DMS79 treated with DMSO at 0.1 percent for 48 hours (cell line): ENCODE data around the gene DAZL.
"Not testable (repeated sequence)": the region's sequence is repeated elsewhere in the genome, so short reads cannot be mapped to it uniquely, and the experiment has no call there.

Source experiments
- DNase-seq: peaks from one replicate; lab custom pipeline; 2025; lab: John Stamatoyannopoulos, UW

The DAZL gene, protein sequence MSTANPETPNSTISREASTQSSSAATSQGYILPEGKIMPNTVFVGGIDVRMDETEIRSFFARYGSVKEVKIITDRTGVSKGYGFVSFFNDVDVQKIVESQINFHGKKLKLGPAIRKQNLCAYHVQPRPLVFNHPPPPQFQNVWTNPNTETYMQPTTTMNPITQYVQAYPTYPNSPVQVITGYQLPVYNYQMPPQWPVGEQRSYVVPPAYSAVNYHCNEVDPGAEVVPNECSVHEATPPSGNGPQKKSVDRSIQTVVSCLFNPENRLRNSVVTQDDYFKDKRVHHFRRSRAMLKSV

DNA sequence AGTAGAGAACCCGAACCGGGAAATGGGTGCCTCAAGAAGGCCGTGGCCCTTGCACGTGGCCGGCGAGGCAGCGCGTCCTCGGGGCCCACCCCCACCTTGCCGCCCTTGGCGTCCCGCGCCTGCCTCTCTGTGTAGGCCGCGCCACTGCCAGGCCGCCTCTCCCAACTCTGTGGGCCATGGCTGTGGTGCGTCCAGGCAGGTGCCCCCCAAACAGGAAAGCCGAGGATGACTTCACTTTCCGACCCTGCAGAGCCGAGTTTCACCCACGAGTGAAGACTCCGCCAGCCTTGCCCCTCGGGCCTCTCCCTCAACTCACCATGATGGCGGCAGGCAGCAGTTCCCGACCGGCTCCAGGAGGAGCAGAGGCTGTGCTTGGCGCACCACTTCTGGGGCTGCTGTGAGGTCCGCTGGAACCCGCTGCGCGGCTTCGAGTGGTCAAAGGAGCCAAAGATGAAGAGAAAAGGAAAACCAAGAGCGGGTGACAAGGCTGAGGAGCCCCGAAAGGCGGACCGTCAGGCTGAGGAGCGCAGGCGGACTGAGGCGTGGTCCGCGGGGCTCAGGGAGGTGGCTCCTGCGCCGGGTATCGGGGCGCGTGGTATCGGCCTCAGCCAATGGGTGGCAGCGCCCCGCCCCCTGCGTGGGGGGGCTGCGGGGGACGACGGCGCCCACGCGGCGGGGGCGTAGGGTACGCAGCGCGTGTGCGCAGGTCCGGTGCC lies at the start of gene DAZL:
TSS of gene DAZL (minus strand) at position 537 of the 716 bp plus-strand sequence. CDS start at position 319, 218 bp downstream.
- DNase-seq: no peak

DNA sequence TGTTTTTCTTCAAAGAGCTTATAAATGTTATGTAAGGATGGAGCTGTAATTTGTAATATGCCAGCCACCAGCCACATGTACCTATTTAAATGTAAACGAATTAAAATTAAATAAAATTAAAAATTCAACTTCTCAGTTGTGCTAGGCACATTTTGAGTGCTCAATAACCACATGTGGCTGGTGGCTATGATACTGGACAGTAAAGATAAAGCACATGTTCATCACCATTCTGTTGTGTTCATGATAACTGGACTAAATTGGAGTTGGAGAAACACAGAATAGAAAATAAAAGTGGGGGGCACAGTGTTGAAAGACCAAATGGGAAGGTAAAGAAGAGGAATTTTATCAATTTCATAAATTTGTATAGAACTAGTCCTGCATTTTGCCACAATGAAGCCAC lies 49.8 kb upstream of the DAZL start:
- no peak for DNase-seq

DNA sequence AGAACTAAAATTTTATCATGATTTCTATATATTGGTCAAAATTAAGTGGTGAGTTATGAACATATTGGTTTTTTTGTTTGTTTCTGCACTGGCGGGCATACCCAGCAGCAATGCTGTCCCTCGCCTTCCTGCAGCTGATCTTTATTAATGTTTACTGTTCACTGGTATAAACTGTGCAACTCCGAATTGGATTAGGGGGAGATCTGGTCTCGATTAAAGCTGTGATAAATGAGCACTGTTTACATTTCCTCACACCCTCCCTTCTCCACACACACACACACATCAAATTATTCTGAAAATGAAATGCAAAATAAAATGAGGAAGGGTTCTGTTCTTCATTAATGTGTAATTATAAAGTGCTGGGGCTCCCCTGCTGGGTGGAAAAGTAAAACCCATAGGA lies 48.5 kb upstream of the DAZL start:
- DNase-seq: no peak

GRCh38 chr3:16647668-16648067 lies 42.4 kb upstream of the DAZL start:
- no peak for DNase-seq

DNA sequence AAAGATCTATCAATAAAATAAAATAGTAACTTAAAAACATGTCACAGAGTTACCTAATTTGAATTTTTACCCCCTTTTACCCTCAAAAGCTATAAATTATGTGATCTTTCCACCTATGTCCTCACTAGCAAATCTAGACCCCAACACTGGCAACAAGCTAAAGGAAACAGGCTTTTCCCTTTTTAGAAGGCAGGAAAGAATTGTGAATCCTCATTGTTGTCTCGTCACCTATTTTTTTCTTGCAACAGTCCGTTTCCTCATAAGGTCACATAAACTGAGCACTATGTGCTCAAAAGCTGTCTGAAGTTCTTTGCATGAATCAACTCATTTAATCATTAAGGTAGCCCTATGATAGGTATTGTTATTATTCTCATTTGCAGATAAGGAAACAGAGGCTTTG lies 34.6 kb upstream of the DAZL start:
- DNase-seq: no peak

DNA sequence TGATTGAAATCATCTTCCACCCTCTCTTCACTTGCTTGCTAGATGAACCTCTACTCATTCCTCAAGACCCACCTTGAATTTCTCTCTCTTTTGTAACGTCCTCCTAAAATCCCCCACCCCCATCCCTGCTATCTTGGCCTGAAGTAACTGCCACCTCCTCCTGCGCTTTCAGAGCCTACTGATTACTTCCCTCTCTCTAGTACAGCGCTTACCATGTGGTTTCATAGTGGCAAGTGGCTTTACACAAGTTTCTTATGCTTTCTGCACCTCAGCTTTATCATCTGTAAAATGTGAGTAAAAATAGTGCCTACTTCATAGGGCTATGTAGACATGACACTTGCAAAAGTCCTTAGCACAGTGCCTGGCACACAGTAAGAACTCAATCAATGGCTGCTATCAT lies 28.7 kb upstream of the DAZL start:
- DNase-seq: no peak

- DNase-seq: no peak
Measured at GRCh38 chr3:16632395-16632794, 27.2 kb upstream of the DAZL start.

- no peak for DNase-seq
Measured at GRCh38 chr3:16618721-16619120, 13.5 kb upstream of the DAZL start.

DNA sequence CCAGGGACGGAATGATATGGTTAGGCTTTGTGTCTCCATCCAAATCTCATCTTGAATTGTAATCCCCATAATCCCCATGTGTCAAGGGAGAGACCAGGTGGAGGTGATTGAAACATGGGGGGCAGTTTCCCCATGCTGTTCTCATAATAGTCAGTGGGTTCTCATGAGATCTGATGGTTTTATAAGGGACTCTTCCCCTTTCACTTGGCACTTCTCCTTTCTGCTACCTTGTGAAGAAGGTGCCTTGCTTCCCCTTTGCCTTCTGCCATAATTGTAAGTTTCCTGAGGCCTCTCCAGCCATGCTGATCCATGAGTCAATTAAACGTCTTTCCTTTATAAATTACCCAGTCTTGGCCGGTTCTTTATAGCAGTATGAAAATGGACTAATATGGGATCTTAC lies 11.9 kb upstream of the DAZL start:
- DNase-seq: not testable (repeated sequence)

DNA sequence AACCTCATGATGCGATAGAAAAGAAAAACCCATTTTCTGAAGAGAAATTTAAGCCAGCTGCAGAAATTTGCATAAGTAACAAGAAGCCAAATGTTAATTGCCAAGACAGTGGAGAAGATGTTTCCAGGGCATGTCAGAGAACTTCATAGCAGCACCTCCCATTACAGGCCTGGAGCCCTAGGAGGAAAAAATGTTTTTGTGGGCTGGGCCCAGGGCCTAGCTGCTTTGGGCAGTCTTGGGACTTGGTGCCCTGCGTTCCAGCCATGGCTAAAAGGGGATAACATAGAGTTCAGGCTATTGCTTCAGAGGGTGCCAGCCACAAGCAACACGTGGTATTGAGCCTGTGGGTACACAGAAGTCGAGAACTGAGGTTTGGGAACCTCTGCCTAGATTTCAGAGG lies 10.9 kb upstream of the DAZL start:
- DNase-seq: no peak

DNA sequence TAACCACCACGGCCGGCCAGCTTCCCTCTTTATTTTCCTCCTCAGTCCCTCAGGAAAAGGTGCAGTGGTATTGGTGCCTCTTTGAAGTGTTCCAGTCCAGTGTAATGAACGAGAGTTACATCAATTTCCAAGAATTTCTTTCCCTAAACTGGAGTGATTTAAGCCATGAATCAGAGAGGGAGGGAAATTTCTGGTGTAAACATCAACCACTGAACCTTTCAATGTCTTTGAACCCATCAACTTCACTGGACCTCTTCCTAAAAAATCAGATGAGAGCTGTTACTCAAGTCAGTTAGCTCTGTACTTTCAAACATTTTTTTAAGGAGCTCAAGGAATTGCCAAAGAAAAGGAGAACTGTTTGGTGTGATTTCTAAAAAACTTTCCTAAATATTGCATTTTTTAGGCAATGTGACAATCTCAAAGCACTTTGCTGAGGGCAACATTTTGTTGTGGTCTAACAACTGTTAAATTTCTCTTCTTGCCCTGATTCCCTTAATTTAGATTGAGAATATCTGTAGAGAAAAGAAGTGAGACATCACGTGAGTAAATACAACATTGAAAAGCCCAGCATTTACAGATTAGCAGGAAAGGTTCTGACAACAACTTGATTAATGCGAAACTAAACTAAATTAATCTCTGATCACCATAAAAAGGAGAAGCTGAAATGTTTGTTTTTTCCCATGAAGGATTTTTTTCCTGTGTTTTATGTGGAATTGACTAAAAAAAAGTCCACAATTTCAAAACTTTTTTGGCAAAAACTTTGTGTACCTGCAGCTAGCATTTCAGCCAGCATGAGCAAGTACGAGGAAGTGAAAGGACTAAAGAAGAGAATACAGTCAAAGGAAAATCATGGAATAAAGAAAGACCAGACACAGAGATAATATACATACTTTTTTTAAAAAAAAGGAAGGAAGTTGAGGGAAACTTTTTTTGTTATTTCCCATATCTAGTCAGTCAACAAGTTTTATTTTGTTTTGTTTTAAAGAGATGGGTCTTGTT lies 9.1 kb upstream of the DAZL start:
- no peak for DNase-seq

DNA sequence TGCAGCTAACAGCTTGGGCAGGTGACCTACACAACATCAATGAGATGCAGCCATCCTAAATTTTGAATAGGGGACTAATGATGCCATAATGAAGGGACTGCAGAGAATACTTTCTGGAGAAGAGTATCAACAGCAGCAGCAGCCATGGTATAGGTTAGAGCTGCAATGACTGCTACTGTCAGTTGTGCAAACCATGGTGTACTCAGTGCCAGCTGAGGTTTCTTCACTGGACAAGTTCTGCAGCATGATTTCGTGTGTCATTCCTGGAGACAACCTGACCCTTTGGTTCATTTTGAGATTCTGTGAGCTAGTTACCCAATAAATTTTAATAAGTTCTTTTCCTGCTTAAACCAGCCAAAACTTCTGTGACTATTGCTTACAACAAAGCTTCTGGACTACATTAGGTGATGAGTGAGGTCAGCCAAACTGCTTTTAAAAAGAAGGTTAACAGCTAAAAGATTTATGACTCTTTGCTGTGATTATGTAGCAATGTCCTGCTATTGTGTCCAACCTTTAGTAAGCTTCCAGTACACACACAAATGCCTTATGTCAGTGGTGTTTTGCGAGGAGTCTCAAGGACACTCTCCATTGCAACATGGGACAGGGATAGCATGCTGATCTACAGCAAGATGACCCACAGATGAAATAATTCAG lies 4.8 kb upstream of the DAZL start:
- DNase-seq: no peak

DNA sequence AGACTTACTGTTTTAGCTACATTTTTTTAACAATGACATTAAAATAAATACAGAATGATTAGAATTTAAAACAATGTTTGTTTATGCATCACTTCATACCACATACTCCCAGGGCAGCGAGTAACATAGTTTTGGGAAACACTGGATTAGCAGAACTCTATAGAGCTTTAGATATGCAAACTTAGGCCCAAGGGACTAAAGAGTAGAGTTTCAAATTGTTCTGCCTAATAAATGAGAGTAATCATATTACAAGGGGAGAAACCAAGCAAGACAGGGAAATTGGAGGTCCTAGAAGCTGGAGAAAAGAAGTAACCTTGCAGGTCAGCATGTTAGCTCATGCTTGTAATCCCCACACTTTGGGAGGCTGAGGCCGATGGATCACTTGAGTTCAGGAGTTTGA lies 3.6 kb upstream of the DAZL start:
- no peak for DNase-seq

DNA sequence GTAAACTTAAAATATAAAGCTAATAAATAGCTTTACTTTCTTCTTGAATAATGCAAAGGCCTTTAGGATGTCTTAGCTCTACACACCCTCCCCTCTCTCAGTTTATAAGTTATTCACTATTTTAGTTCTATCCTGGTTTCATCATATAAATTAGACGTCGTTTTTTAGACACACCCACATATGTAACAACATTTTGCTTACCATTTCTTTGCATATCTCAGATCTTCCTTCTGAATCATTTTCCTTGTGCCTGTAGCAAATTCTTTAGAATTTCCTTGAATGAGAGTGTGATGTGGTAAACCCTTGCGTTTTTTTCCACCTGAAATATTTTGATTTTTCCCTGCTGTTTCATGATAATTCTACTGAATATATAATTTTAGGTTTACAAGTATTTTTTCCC lies 2.5 kb upstream of the DAZL start:
- DNase-seq: no peak

GRCh38 chr3:16606398-16606797 lies 1.2 kb upstream of the DAZL start:
- no peak for DNase-seq

DNA sequence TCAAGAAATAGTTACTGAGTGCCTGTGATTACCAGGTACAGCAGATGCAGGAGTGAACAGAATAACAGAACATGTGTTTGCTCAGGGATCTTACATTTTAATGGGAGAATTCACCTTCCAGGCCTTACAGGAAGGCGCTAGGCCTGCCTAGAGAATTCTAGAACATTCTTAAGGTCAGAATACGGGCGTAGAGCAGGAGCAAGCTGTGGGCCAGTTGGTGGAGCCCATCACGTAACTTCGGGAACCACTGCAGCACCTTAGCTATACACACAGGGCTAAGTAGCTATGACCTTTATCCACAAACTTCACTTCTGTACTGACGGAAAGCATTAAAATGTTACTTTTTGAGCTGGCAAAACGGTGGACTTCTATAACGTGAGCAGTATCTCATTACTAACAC lies 743 bp upstream of the DAZL start:
- DNase-seq: no peak

GRCh38 chr3:16604433-16604832 lies 790 bp downstream of the DAZL start:
- DNase-seq: no peak

GRCh38 chr3:16601537-16602005 lies 3.7 kb downstream of the DAZL start:
- no peak for DNase-seq

DNA sequence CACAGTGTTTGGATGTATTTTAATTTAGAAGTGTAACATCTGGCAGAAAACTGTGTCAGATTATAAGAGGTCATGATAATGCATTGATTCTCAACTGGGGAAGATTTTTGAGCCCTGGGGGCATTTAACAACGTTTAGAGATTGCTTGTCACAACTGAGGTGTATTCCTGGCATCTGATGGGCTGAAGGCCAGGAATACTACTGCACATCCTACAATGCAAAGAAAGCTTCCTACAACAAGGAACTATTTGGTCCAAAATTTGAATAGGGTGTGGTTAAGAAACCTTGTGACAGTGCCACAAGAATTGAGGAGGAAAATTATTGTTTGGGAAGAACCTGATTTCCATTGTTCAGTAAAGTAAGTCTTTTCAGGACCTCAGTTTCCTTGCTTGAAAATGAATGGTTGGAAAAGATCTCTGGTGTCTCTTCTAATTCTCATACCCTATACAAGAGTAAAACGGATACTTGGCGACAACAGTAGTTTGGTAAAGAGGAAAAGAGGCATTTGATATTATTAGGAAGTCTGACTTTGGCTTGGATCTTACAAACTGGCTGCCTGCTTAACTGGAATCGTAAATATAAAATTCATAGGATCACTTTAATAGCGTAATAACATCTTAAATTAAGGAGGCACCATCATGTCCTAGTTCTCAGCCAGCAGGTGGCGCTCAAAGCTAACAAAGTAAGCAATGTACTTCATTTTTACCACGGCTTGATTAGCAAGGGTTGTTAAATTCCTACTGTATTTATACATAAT lies 4.3 kb downstream of the DAZL start:
- DNase-seq: peak; percentile 26

DNA sequence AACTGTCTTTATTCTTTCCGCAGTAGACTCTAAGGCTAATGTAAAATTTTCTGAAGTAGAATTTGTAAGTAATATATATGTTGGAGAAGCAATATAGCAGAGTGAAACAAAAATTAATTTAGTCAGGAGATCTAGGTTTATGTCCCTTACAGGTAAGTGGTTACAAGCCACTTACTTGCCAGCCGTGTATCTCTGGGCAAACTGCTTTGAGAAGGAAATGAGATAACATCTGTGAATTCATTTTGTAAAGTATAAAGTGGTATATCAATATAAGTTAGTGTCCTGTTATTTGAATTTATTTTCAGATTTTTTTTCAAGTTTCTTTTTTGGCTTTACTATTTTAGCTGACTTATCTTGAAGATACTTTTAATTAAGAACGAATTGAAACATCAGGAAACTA lies 5.5 kb downstream of the DAZL start:
- no peak for DNase-seq

DNA sequence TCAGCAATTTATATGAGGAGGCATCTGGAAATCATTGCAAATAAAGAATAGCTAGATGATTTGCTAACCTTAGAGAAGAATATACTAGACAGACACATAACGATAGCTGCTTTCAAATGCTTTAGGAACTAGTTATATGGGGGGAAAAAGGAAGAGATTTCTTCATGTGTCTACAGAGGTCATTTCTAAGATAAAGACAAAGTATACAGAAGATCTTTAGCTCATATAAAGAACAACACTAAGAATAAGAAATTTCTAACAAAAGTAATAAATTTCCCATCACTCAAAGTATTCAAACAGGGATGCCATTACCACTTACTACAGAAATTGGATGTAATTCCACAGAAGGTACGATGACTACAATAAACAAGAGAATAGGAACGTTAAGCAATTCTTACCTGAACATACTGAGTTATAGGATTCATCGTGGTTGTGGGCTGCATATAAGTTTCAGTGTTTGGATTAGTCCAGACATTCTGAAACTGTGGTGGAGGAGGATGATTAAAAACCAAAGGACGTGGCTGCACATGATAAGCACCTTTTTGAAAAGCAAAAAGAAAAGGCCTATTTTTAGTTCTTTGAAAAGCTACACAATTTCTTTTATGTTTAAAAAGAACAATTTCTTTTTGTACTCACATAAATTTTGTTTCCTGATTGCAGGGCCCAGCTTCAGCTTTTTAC lies 8.7 kb downstream of the DAZL start:
- DNase-seq: no peak
